MCF 10A (cell line): Measurements from ENCODE around the gene TRAPPC3L. TPM values are rescaled to one million over a fixed set of nuclear protein-coding genes. Genes with fewer than 3 reads are reported as not detected.

Source experiments
- BruUV-seq: library from RNA; stranded (reverse); fragments of 400-500 nt; replicated peaks from 2 replicates; lab custom pipeline; 2021; lab: Mats Ljungman, UMichigan
- CTCF ChIA-PET: fragments of 300-600 bp; sonication (Branson Sonifier 250); formaldehyde crosslinking; extraction: SDS; loops from one replicate; lab custom pipeline; 2021; ENCODE audit warnings: antibody characterized with exemption, inconsistent platforms; lab: Yijun Ruan, JAX
- POLR2A ChIA-PET: fragments of 300-600, 350-650 bp; sonication (Branson Sonifier 250); formaldehyde crosslinking; extraction: SDS; loops from one replicate; lab custom pipeline; 2020; ENCODE audit warnings: antibody characterized with exemption, inconsistent platforms; lab: Yijun Ruan, JAX
- DNase-seq: peaks from one replicate; pipeline ENCODE4 v3.0.0-alpha.2; 2018; ENCODE audit not compliant: unreplicated experiment
- H3K27ac Mint-ChIP-seq: one replicate; pipeline ENCODE4 v1.8.0; 2022; ENCODE audit warnings: mild to moderate bottlenecking, low read depth, mixed read lengths; ENCODE audit not compliant: unreplicated experiment
- H3K27me3 Mint-ChIP-seq: one replicate; pipeline ENCODE4 v1.8.0; 2022; ENCODE audit warnings: mixed read lengths; ENCODE audit not compliant: insufficient read depth, unreplicated experiment
- H3K36me3 Mint-ChIP-seq: one replicate; pipeline ENCODE4 v1.8.0; 2022; ENCODE audit warnings: mild to moderate bottlenecking, moderate library complexity, mixed read lengths; ENCODE audit not compliant: insufficient read depth, unreplicated experiment
- H3K4me1 Mint-ChIP-seq: one replicate; pipeline ENCODE4 v1.8.0; 2022; ENCODE audit warnings: mixed read lengths; ENCODE audit not compliant: insufficient read depth, unreplicated experiment
- H3K4me3 Mint-ChIP-seq: one replicate; pipeline ENCODE4 v1.8.0; 2022; ENCODE audit warnings: mild to moderate bottlenecking, moderate library complexity, mixed read lengths; ENCODE audit not compliant: unreplicated experiment
- H3K9me3 Mint-ChIP-seq: one replicate; pipeline ENCODE4 v1.8.0; 2022; ENCODE audit warnings: mixed read lengths; ENCODE audit not compliant: unreplicated experiment
- CTCF ChIP-seq: fragments of 200-600 bp; IDR thresholded peaks from one replicate; pipeline ENCODE4 v1.8.0; 2022; ENCODE audit warnings: antibody characterized with exemption, mild to moderate bottlenecking; ENCODE audit not compliant: unreplicated experiment
- intact Hi-C: fragments of 100-400 bp; cut with micrococcal nuclease; formaldehyde crosslinking; loops from 2 replicates; pipeline ENCODE4 v1.14.1; 2022
- total RNA-seq: library from RNA; stranded (reverse); gene quantifications from 2 replicates; pipeline ENCODE4 v1.2.3, GENCODE V29; 2022

The TRAPPC3L gene
- total RNA-seq, 1 experiment from 2014 or later = not detected

- Mint-ChIP-seq H3K27me3 (no peaks in the 10 kb centered on the region), H3K4me3 (no peak overlapping the region), H3K27ac (no peak overlapping the region), H3K36me3 (no peaks in the 10 kb centered on the region), H3K4me1 (no peaks in the 10 kb centered on the region), H3K9me3 (no peaks in the 10 kb centered on the region)
- TF ChIP-seq CTCF = no peak
- intact Hi-C loops = no loop called here
- no peak for DNase-seq
- ChIA-PET POLR2A (no interaction called here), CTCF (interaction anchor here (0.5 kb wide), 1 partner anchor 1480 kb away, joined by 4 read pairs; no protein-coding TSS in a partner anchor)
- no TSS peak for BruUV-seq
These were observed 88.6 kb downstream of the TRAPPC3L start for GRCh38 chr6:116456927-116457326.

- Mint-ChIP-seq H3K27me3 (no peaks in the 10 kb centered on the region), H3K4me1 (peaks cover 7% of the 10 kb centered on the region), H3K36me3 (no peaks in the 10 kb centered on the region), H3K9me3 (no peaks in the 10 kb centered on the region), H3K4me3 (no peak overlapping the region), H3K27ac (no peak overlapping the region)
- ChIA-PET CTCF (no interaction called here), POLR2A (no interaction called here)
- intact Hi-C loops = no loop called here
- no TSS peak for BruUV-seq
- DNase-seq = no peak
- TF ChIP-seq CTCF = no peak
These were observed 89.4 kb downstream of the TRAPPC3L start for GRCh38 chr6:116456106-116456505.

- intact Hi-C loops = no loop called here
- no peaks in the 10 kb centered on the region for H3K27me3 Mint-ChIP-seq
These were observed 93.0 kb downstream of the TRAPPC3L start for GRCh38 chr6:116452531-116452930.

GRCh38 chr6:116451916-116452315, 93.6 kb downstream of the TRAPPC3L start:
- POLR2A ChIA-PET = interaction anchor here (0.6 to 1.3 kb wide), 5 partner anchors 24 to 120 kb away, joined by 3 to 4 read pairs (median 3); partner anchors contain the start of gene CALHM5

More at GRCh38 chr6:116452531-116452930, 93.0 kb downstream of the TRAPPC3L start:
- Mint-ChIP-seq H3K27ac (no peak overlapping the region), H3K4me1 (peaks cover 41% of the 10 kb centered on the region), H3K9me3 (no peaks in the 10 kb centered on the region), H3K36me3 (no peaks in the 10 kb centered on the region), H3K4me3 (no peak overlapping the region)
- ChIA-PET POLR2A (interaction anchor here (0.7 to 1.2 kb wide), 3 partner anchors 24 to 236 kb away, joined by 3 read pairs; partner anchors contain the start of gene CALHM5), CTCF (interaction anchor here (2.1 kb wide), 1 partner anchor 106 kb away, joined by 5 read pairs; no protein-coding TSS in a partner anchor)
- no TSS peak for BruUV-seq
- TF ChIP-seq CTCF = no peak
- no peak for DNase-seq

More at GRCh38 chr6:116451916-116452315, 93.6 kb downstream of the TRAPPC3L start:
- H3K36me3 Mint-ChIP-seq = no peaks in the 10 kb centered on the region
- peaks cover 44% of the 10 kb centered on the region for H3K4me1 Mint-ChIP-seq
- intact Hi-C loops = no loop called here
- DNase-seq = no peak
- H3K27ac Mint-ChIP-seq = no peak overlapping the region
- H3K9me3 Mint-ChIP-seq = no peaks in the 10 kb centered on the region
- no peak overlapping the region for H3K4me3 Mint-ChIP-seq
- CTCF ChIA-PET = interaction anchor here (0.7 to 2.2 kb wide), 6 partner anchors 69 to 182 kb away, joined by 3 to 8 read pairs (median 5); no protein-coding TSS in a partner anchor
- H3K27me3 Mint-ChIP-seq = no peaks in the 10 kb centered on the region
- BruUV-seq = no TSS peak
- TF ChIP-seq CTCF = no peak
